GM12875 (cell line): Measurements from ENCODE around the gene ZNF69.
"Not testable (repeated sequence)": the region's sequence is repeated elsewhere in the genome, so short reads cannot be mapped to it uniquely, and the experiment has no call there.

Experiments used
- H3K4me3 ChIP-seq: one replicate; pipeline ENCODE4 v1.5.1; 2011; ENCODE audit warnings: low read depth, low read length, control low read depth
- CTCF ChIP-seq: IDR thresholded peaks from 2 replicates; pipeline ENCODE4 v1.5.1; 2011; ENCODE audit warnings: low read depth, mild to moderate bottlenecking, control low read depth, inconsistent platforms, low read length, moderate library complexity, borderline replicate concordance; ENCODE audit not compliant: insufficient read depth

Gene ZNF69

GRCh38 chr19:11931513-11931912, 43.9 kb downstream of the ZNF69 start:
- no peak overlapping the region for H3K4me3 ChIP-seq

GRCh38 chr19:11935829-11936228, 48.2 kb downstream of the ZNF69 start:
- not testable (repeated sequence) for H3K4me3 ChIP-seq

More at GRCh38 chr19:11931513-11931912, 43.9 kb downstream of the ZNF69 start:
- no peak for TF ChIP-seq CTCF

- not testable (repeated sequence) for H3K4me3 ChIP-seq
Observed at GRCh38 chr19:11938383-11938782, 50.8 kb downstream of the ZNF69 start.

- H3K4me3 ChIP-seq: not testable (repeated sequence)
Observed at GRCh38 chr19:11941361-11941887, 53.8 kb downstream of the ZNF69 start.

- no peak overlapping the region for H3K4me3 ChIP-seq
- no peak for TF ChIP-seq CTCF
Observed at GRCh38 chr19:11942008-11942842, 54.6 kb downstream of the ZNF69 start.

- H3K4me3 ChIP-seq: no peak overlapping the region
- no peak for TF ChIP-seq CTCF
Observed at GRCh38 chr19:11942843-11943108, 55.2 kb downstream of the ZNF69 start.

- no peak for TF ChIP-seq CTCF
- no peak overlapping the region for H3K4me3 ChIP-seq
Observed at GRCh38 chr19:11944656-11945055, 57.1 kb downstream of the ZNF69 start.

- H3K4me3 ChIP-seq: no peak overlapping the region
- TF ChIP-seq CTCF: no peak
Observed at GRCh38 chr19:11948646-11949045, 61.1 kb downstream of the ZNF69 start.

- no peak for TF ChIP-seq CTCF
Observed at GRCh38 chr19:11949201-11949600, 61.6 kb downstream of the ZNF69 start.

GRCh38 chr19:11949614-11950080, 62.1 kb downstream of the ZNF69 start:
- H3K4me3 ChIP-seq: not testable (repeated sequence)

More at GRCh38 chr19:11949201-11949600, 61.6 kb downstream of the ZNF69 start:
- H3K4me3 ChIP-seq: no peak overlapping the region
